Caco-2 (cell line): ENCODE measurements around the gene ATG9B. TPM values are rescaled to one million over a fixed set of nuclear protein-coding genes. Genes with fewer than 3 reads are reported as not detected.

Source experiments
- BruUV-seq: library from RNA; stranded (reverse); fragments of 400-500 nt; replicated peaks from 2 replicates; lab custom pipeline; 2021; lab: Mats Ljungman, UMichigan
- CTCF ChIA-PET: fragments of 300-600 bp; sonication (Branson Sonifier 250); formaldehyde crosslinking; loops from one replicate; lab custom pipeline; 2022; ENCODE audit warnings: antibody characterized with exemption; lab: Charles Lee
- POLR2A ChIA-PET: fragments of 300-600 bp; sonication (Branson Sonifier 250); formaldehyde crosslinking; loops from one replicate; lab custom pipeline; 2022; ENCODE audit warnings: antibody characterized with exemption; lab: Charles Lee
- DNase-seq, 2 experiments: peaks; one replicate each; pipeline versions ENCODE4 v3.0.0 to v3.0.0-alpha.2; 2020 to 2022
- H3K27me3 ChIP-seq: replicated peaks from 2 replicates; pipeline ENCODE4 v1.6.0; 2011; ENCODE audit warnings: low read length; ENCODE audit not compliant: control insufficient read depth, insufficient read depth
- H3K36me3 ChIP-seq: 2 replicates; pipeline ENCODE4 v1.5.1; 2011; ENCODE audit warnings: low read length; ENCODE audit not compliant: control insufficient read depth, insufficient read depth
- H3K4me1 ChIP-seq: fragments of 250-450 bp; sonication (Bioruptor Pico); 2 replicates; pipeline ENCODE4 v1.5.1; 2020; ENCODE audit warnings: mild to moderate bottlenecking
- H3K4me3 ChIP-seq: 2 replicates; pipeline ENCODE4 v1.5.1; 2011; ENCODE audit warnings: low read depth, mild to moderate bottlenecking, control low read depth, low read length
- H3K9me3 ChIP-seq: fragments of 250-450 bp; sonication (Bioruptor Pico); 2 replicates; pipeline ENCODE4 v1.5.1; 2020; ENCODE audit warnings: mild to moderate bottlenecking, moderate library complexity
- H3K27ac Mint-ChIP-seq: one replicate; pipeline ENCODE4 v1.8.0; 2022; ENCODE audit warnings: mixed read lengths; ENCODE audit not compliant: unreplicated experiment
- H3K27me3 Mint-ChIP-seq: one replicate; pipeline ENCODE4 v1.8.0; 2022; ENCODE audit warnings: mixed read lengths; ENCODE audit not compliant: insufficient read depth, unreplicated experiment
- H3K36me3 Mint-ChIP-seq: one replicate; pipeline ENCODE4 v1.8.0; 2022; ENCODE audit warnings: mild to moderate bottlenecking, mixed read lengths; ENCODE audit not compliant: insufficient read depth, unreplicated experiment
- H3K4me1 Mint-ChIP-seq: one replicate; pipeline ENCODE4 v1.8.0; 2022; ENCODE audit warnings: low read depth, mixed read lengths; ENCODE audit not compliant: unreplicated experiment
- H3K4me3 Mint-ChIP-seq: one replicate; pipeline ENCODE4 v1.8.0; 2022; ENCODE audit warnings: mild to moderate bottlenecking, moderate library complexity, mixed read lengths; ENCODE audit not compliant: unreplicated experiment
- H3K9me3 Mint-ChIP-seq: one replicate; pipeline ENCODE4 v1.8.0; 2022; ENCODE audit warnings: mixed read lengths; ENCODE audit not compliant: unreplicated experiment
- intact Hi-C: fragments of 100-400 bp; cut with micrococcal nuclease; formaldehyde crosslinking; loops from one replicate; pipeline ENCODE4 v1.10.0; 2022; ENCODE audit not compliant: unreplicated experiment
- total RNA-seq: library from RNA; stranded (reverse); gene quantifications from 2 replicates; pipeline ENCODE4 v1.2.3, GENCODE V29; 2022
- TF ChIP-seq, protein P1 (sequence below), 2 experiments: fragments of 200-600 bp in 1 of 2; IDR thresholded peaks; 1 replicate in 1 of 2; 2 replicates in 1 of 2; pipeline versions ENCODE4 v1.5.1 to v1.8.0; 2011 to 2022; ENCODE audit warnings: antibody characterized with exemption in 1 of 2, control low read depth in 1 of 2, inconsistent platforms in 1 of 2, low read depth in 1 of 2, low read length in 1 of 2, mild to moderate bottlenecking in 1 of 2, moderate library complexity in 1 of 2; ENCODE audit not compliant: insufficient read depth in 1 of 2, severe bottlenecking in 1 of 2, unreplicated experiment in 1 of 2

Gene ATG9B
- total RNA-seq, 1 experiment from 2014 or later, result 4.3 TPM

DNA sequence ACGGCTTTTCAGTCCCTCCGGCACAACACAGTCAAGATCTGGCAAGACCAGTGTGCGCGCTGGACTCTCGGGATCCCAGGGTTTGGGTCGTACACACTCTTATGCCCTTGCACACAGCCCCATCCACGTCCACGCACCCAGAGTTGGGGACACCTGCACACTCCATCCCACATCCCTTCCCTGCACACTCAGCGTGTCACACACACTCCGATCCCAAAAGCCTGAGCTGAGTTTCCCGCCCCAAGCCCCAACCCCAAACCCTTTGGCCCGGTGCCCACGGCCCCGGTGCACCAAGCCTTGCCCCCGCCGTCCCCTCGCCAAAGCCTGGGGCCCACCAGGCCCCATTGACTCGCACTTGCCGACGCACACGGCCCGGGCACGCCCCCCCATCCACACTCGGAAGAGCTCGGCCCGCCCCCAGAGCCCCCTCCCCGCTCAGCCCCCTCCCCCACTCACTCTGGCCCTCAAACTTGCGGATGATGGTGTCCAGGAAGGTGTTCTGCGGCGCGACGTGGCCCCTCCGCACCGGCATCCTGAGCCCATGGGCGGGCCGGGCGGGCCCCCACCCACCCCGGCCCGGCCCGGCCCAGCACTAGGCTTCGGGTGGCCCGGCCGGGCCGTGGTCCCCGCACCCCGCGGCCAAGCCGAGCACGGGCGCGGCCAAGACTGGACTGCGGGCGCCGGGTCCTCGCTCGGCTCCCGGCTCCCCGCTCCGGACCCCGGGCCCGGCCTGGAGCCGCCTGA, 46.7 kb downstream of the ATG9B start:
- Mint-ChIP-seq H3K27me3 (peaks cover 18% of the 10 kb centered on the region), H3K4me1 (peaks cover 11% of the 10 kb centered on the region)

DNA sequence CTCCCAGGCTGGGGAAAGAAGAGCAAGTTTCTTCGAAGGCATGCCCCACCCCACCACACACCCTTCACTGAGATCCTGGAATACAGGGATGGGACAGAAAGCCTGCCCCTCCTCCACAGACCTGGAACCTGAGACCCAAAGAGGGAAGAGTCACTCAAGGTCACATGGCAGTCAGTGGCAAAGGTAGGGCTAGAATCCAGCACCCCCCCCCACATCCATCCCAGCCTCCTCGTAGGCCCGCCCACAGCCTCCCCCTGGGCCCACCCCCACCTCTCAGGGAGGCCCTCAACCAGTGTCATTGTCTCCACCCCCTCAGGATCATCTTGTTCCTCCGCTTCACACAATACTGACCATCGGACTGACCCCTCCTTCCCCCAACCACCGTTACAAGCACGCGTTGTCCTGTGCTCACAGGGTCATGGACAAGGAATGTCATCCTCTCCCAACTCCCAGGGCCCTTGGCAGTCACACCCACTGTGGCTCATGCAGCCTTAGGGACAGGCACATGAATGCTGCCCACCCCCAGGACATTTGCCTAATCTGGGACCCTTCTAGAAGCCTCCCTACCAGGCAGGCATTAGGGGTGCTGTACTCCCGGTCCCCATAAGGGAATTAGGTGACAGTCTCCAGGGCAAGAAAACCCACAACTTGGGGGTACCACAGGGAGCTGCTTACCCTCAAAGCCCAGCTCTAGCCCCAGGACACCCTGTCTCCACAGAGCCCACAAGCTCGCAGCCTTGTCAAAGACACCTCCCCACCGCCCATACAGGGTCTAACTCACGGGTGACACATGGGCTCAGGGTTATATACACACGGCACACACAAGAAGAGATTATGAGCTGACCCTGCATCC, 47.5 kb downstream of the ATG9B start:
- POLR2A ChIA-PET, result no interaction called here
- Mint-ChIP-seq H3K4me1 (peaks cover 11% of the 10 kb centered on the region), H3K36me3 (peaks cover 7% of the 10 kb centered on the region), H3K4me3 (peak overlapping the region; percentile 66), H3K9me3 (no peaks in the 10 kb centered on the region), H3K27ac (no peak overlapping the region), H3K27me3 (peaks cover 17% of the 10 kb centered on the region)
- Histone ChIP-seq H3K27me3 (no peaks in the 10 kb centered on the region), H3K9me3 (no peaks in the 10 kb centered on the region), H3K36me3 (no peaks in the 10 kb centered on the region), H3K4me3 (peak overlapping the region; percentile 28; the same call in 1 of the 2 replicates), H3K4me1 (peaks cover 16% of the 10 kb centered on the region)
- TF ChIP-seq, protein P1, sequence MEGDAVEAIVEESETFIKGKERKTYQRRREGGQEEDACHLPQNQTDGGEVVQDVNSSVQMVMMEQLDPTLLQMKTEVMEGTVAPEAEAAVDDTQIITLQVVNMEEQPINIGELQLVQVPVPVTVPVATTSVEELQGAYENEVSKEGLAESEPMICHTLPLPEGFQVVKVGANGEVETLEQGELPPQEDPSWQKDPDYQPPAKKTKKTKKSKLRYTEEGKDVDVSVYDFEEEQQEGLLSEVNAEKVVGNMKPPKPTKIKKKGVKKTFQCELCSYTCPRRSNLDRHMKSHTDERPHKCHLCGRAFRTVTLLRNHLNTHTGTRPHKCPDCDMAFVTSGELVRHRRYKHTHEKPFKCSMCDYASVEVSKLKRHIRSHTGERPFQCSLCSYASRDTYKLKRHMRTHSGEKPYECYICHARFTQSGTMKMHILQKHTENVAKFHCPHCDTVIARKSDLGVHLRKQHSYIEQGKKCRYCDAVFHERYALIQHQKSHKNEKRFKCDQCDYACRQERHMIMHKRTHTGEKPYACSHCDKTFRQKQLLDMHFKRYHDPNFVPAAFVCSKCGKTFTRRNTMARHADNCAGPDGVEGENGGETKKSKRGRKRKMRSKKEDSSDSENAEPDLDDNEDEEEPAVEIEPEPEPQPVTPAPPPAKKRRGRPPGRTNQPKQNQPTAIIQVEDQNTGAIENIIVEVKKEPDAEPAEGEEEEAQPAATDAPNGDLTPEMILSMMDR (IDR thresholded peaks at IDR 0.05; ENCODE audit: insufficient read depth in 1 of 2, low read depth in 1 of 2, low read length in 1 of 2, severe bottlenecking in 1 of 2, unreplicated experiment in 1 of 2), result no peak
- no TSS peak for BruUV-seq
- no peak for DNase-seq
- CTCF ChIA-PET, result interaction anchor here (1.0 kb wide), 2 partner anchors 14 to 52 kb away, joined by 3 to 4 read pairs; partner anchors contain the start of gene ABCB8
- intact Hi-C loops, result no loop called here

More for the DNA sequence above, 46.7 kb downstream of the ATG9B start:
- CTCF ChIA-PET, result interaction anchor here (1.0 kb wide), 2 partner anchors 15 to 51 kb away, joined by 3 to 4 read pairs; partner anchors contain the start of gene ABCB8
- Mint-ChIP-seq H3K36me3 (peaks cover 7% of the 10 kb centered on the region), H3K27ac (no peak overlapping the region), H3K9me3 (no peaks in the 10 kb centered on the region), H3K4me3 (peak overlapping the region; percentile 66)
- no peak for DNase-seq
- POLR2A ChIA-PET, result no interaction called here
- H3K4me3 ChIP-seq, result peak overlapping the region; percentile 28
- H3K9me3 ChIP-seq, result no peaks in the 10 kb centered on the region
- BruUV-seq, result no TSS peak
- no peaks in the 10 kb centered on the region for H3K27me3 ChIP-seq
- intact Hi-C loops, result loop anchor here (1.0 kb wide), 1 partner anchor 9 kb away; no protein-coding TSS in a partner anchor
- TF ChIP-seq, protein P1 (IDR thresholded peaks at IDR 0.05; ENCODE audit: insufficient read depth in 1 of 2, low read depth in 1 of 2, low read length in 1 of 2, severe bottlenecking in 1 of 2, unreplicated experiment in 1 of 2), result no peak
- H3K36me3 ChIP-seq, result no peaks in the 10 kb centered on the region
- peaks cover 16% of the 10 kb centered on the region for H3K4me1 ChIP-seq
